HepG2 (cell line): ENCODE measurements around the gene IFRD1. TPM values are rescaled to one million over a fixed set of nuclear protein-coding genes. Genes with fewer than 3 reads are reported as not detected.

Source experiments
- ATAC-seq: fragments of 200-7000 bp; cut with Tn5 transposase; 3 replicates; pipeline ENCODE4 v1.9.1; 2020; ENCODE audit warnings: mild to moderate bottlenecking, moderate library complexity
- BruUV-seq: library from RNA; stranded (reverse); fragments of 400-500 nt; replicated peaks from 2 replicates; lab custom pipeline; 2021; lab: Mats Ljungman, UMichigan
- CTCF ChIA-PET: fragments of 300-600 bp; formaldehyde crosslinking; extraction: SDS; loops from one replicate; lab custom pipeline; 2021; ENCODE audit warnings: low total read pairs, inconsistent platforms, low intra/inter-chr PET ratio; lab: Yijun Ruan, JAX
- POLR2A ChIA-PET: fragments of 350-600 bp; sonication (Branson Sonifier 250); formaldehyde crosslinking; loops from one replicate; lab custom pipeline; 2020; ENCODE audit warnings: antibody characterized with exemption, inconsistent platforms; lab: Yijun Ruan, JAX
- DNase-seq: peaks from one replicate; pipeline ENCODE4 v3.0.0-alpha.2; 2015; ENCODE audit warnings: low spot score
- FAIRE-seq: peaks from 3 replicates; lab custom pipeline; 2011; peaks lifted over from hg19 to GRCh38; lab: Jason Lieb, UNC
- H2AFZ ChIP-seq: one replicate; pipeline ENCODE4 v1.6.1; 2011; ENCODE audit warnings: low read length, inconsistent platforms
- H3K27ac ChIP-seq: fragments of 300-600 bp; 3 replicates; pipeline ENCODE4 v1.8.0; 2011; ENCODE audit warnings: mixed run types, mild to moderate bottlenecking, mixed read lengths, low read length, inconsistent platforms; ENCODE audit not compliant: insufficient read depth; ENCODE audit errors: extremely low read length
- H3K27me3 ChIP-seq, 2 experiments: fragments of 200-600 bp in 1 of 2; 2 replicates in 1 of 2; 3 replicates in 1 of 2; pipeline versions ENCODE4 v1.6.0 to v1.8.0; 2011; ENCODE audit warnings: low read length in 2 of 2, mild to moderate bottlenecking in 2 of 2, moderate library complexity in 2 of 2, inconsistent platforms in 1 of 2; ENCODE audit not compliant: insufficient read depth in 2 of 2, control insufficient read depth in 1 of 2
- H3K36me3 ChIP-seq, 2 experiments: fragments of 200-600 bp in 1 of 2; replicated peaks in 1 of 2; 2 replicates in 1 of 2; 3 replicates in 1 of 2; pipeline versions ENCODE4 v1.5.1 to v1.8.0; 2011; ENCODE audit warnings: low read length in 2 of 2, inconsistent platforms in 1 of 2; ENCODE audit not compliant: insufficient read depth in 2 of 2, control insufficient read depth in 1 of 2
- H3K4me1 ChIP-seq: 2 replicates; pipeline ENCODE4 v1.5.1; 2012; ENCODE audit warnings: low read length, inconsistent platforms; ENCODE audit not compliant: insufficient read depth
- H3K4me2 ChIP-seq: 2 replicates; pipeline ENCODE4 v1.6.0; 2011; ENCODE audit warnings: low read depth, low read length, inconsistent platforms
- H3K4me3 ChIP-seq, 3 experiments: fragments of 200-600 bp in 1 of 3; sonication (generic), shearing (Covaris generic) in 1 of 3; replicated peaks in 1 of 3; 2 replicates each; pipeline ENCODE4 v1.5.1; 2011 to 2016; ENCODE audit warnings: low read length in 3 of 3, inconsistent platforms in 2 of 3, low read depth in 2 of 3, mild to moderate bottlenecking in 2 of 3, control low read depth in 1 of 3, mixed read lengths in 1 of 3; ENCODE audit not compliant: insufficient read depth in 1 of 3
- H3K79me2 ChIP-seq: one replicate; pipeline ENCODE4 v1.6.1; 2011; ENCODE audit warnings: low read length, inconsistent platforms; ENCODE audit not compliant: insufficient read depth
- H3K9ac ChIP-seq: 2 replicates; pipeline ENCODE4 v1.6.0; 2011; ENCODE audit warnings: mild to moderate bottlenecking, low read depth, low read length, inconsistent platforms; ENCODE audit not compliant: insufficient read depth
- H3K9me3 ChIP-seq: 2 replicates; pipeline ENCODE4 v1.5.1; 2012; ENCODE audit warnings: mild to moderate bottlenecking, low read length
- H4K20me1 ChIP-seq: 2 replicates; pipeline ENCODE4 v1.6.0; 2011; ENCODE audit warnings: inconsistent platforms, mild to moderate bottlenecking, low read length, moderate library complexity; ENCODE audit not compliant: insufficient read depth
- BRCA1 ChIP-seq: sonication (generic); formaldehyde crosslinking; IDR thresholded peaks from 2 replicates; pipeline ENCODE4 v1.4.0; 2020; ENCODE audit warnings: missing genetic modification reagents
- FIP1L1 ChIP-seq: fragments of 200-400 bp; formaldehyde crosslinking; IDR thresholded peaks from 2 replicates; pipeline ENCODE4 v1.6.1; 2018; ENCODE audit warnings: low read depth, mild to moderate bottlenecking, low read length, moderate library complexity, borderline replicate concordance; ENCODE audit not compliant: insufficient read depth
- ZBTB38 ChIP-seq: sonication (generic); formaldehyde crosslinking; IDR thresholded peaks from 2 replicates; pipeline ENCODE4 v1.5.1; 2020; ENCODE audit warnings: mild to moderate bottlenecking, missing genetic modification reagents
- ZNF546 ChIP-seq: sonication (generic); formaldehyde crosslinking; conservative IDR thresholded peaks from 2 replicates; pipeline ENCODE4 v1.8.1; 2023; ENCODE audit warnings: mild to moderate bottlenecking, missing genetic modification reagents
- ZNF747 ChIP-seq: sonication (generic); formaldehyde crosslinking; IDR thresholded peaks from 2 replicates; pipeline ENCODE4 v1.8.1; 2023; ENCODE audit warnings: missing genetic modification reagents, mild to moderate bottlenecking, borderline replicate concordance
- ZSCAN22 ChIP-seq: sonication (generic); formaldehyde crosslinking; IDR thresholded peaks from 2 replicates; pipeline ENCODE4 v1.4.0; 2020; ENCODE audit warnings: mild to moderate bottlenecking, missing genetic modification reagents
- WGBS: methylation state at CpG from one replicate; pipeline ENCODE4 v1.1.6; 2017; ENCODE audit warnings: low lambda C conversion rate; 5-methylcytosine and 5-hydroxymethylcytosine counted together
- in situ Hi-C: cut with HindIII; loops from 2 replicates; pipeline ENCODE4 v1.10.0; 2017; ENCODE audit warnings: low pct_unique_long_range_greater_than_20kb; ENCODE audit not compliant: extremely low pct_ligation_motif_present
- intact Hi-C: fragments of 100-400 bp; cut with micrococcal nuclease; formaldehyde crosslinking; loops from one replicate; pipeline ENCODE4 v1.10.0; 2022; ENCODE audit not compliant: unreplicated experiment
- polyA plus RNA-seq, 8 experiments: library from polyadenylated mRNA; depleted of rRNA in 3 of 8; stranded (reverse) in 7 of 8; unstranded in 1 of 8; fragments of >200 nt; fragmentation: Illumina TruSeq in 4 of 8; extraction: Trizol in 4 of 8; gene quantifications; 2 replicates each; pipeline versions ENCODE4 v1.2.1 to v1.2.3, GENCODE V29; 2011 to 2016; ENCODE audit warnings: low read depth in 4 of 8, missing spikeins in 1 of 8, mixed read lengths in 1 of 8; ENCODE audit not compliant: insufficient read depth in 1 of 8
- total RNA-seq, 5 experiments: library from RNA; depleted of rRNA; stranded (reverse); fragments of >200 nt; fragmentation: Illumina TruSeq; extraction: Trizol; gene quantifications; 2 replicates each; pipeline ENCODE4 v1.2.3, GENCODE V29; 2016; ENCODE audit warnings: low read depth in 1 of 5
- TF ChIP-seq, protein P1 (sequence below): sonication (generic); formaldehyde crosslinking; IDR thresholded peaks from 2 replicates; pipeline ENCODE4 v1.4.0; 2020; ENCODE audit warnings: missing genetic modification reagents
- TF ChIP-seq, protein P2 (sequence below): sonication (generic); formaldehyde crosslinking; IDR thresholded peaks from 2 replicates; pipeline ENCODE4 v1.4.0; 2020; ENCODE audit warnings: missing genetic modification reagents
- TF ChIP-seq, protein P3 (sequence below): sonication (generic); formaldehyde crosslinking; IDR thresholded peaks from 2 replicates; pipeline ENCODE4 v1.4.0; 2020; ENCODE audit warnings: missing genetic modification reagents

Gene IFRD1
- total and polyA plus RNA-seq, 2 of the 13 experiments (the other 11 are each of a cell fraction or from before 2014, with no cell fraction given), result 50.9 to 55.5 TPM

DNA sequence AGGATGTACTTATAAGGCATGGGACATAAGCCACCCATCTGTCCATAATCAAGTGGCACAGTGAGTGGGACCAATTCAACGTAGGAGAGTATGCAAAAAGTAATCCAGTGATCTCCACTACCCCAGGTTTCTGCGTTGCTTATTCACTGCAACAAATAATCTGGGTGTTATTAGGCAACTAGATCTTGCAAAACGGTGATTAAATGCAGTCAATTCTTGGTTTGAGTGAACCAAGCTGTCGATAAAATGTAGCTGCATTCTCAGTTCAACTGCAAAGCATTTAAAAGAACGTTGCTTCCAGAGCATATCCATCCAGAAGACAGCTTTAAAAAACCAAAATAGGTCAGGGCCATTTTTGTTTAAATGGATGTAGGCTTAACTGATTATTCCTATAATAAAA lies 35.5 kb downstream of the IFRD1 start:
- in situ Hi-C loops (no loop called here), intact Hi-C loops (no loop called here)
- TF ChIP-seq ZNF546 (CRISPR knock-in tag) (no peak), FIP1L1 (no peak), ZBTB38 (no peak), ZNF747 (no peak), BRCA1 (CRISPR knock-in tag) (no peak), ZSCAN22 (CRISPR knock-in tag) (no peak)
- TF ChIP-seq, protein P1, sequence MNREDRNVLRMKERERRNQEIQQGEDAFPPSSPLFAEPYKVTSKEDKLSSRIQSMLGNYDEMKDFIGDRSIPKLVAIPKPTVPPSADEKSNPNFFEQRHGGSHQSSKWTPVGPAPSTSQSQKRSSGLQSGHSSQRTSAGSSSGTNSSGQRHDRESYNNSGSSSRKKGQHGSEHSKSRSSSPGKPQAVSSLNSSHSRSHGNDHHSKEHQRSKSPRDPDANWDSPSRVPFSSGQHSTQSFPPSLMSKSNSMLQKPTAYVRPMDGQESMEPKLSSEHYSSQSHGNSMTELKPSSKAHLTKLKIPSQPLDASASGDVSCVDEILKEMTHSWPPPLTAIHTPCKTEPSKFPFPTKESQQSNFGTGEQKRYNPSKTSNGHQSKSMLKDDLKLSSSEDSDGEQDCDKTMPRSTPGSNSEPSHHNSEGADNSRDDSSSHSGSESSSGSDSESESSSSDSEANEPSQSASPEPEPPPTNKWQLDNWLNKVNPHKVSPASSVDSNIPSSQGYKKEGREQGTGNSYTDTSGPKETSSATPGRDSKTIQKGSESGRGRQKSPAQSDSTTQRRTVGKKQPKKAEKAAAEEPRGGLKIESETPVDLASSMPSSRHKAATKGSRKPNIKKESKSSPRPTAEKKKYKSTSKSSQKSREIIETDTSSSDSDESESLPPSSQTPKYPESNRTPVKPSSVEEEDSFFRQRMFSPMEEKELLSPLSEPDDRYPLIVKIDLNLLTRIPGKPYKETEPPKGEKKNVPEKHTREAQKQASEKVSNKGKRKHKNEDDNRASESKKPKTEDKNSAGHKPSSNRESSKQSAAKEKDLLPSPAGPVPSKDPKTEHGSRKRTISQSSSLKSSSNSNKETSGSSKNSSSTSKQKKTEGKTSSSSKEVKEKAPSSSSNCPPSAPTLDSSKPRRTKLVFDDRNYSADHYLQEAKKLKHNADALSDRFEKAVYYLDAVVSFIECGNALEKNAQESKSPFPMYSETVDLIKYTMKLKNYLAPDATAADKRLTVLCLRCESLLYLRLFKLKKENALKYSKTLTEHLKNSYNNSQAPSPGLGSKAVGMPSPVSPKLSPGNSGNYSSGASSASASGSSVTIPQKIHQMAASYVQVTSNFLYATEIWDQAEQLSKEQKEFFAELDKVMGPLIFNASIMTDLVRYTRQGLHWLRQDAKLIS (CRISPR knock-in tag), result no peak
- TF ChIP-seq, protein P2, sequence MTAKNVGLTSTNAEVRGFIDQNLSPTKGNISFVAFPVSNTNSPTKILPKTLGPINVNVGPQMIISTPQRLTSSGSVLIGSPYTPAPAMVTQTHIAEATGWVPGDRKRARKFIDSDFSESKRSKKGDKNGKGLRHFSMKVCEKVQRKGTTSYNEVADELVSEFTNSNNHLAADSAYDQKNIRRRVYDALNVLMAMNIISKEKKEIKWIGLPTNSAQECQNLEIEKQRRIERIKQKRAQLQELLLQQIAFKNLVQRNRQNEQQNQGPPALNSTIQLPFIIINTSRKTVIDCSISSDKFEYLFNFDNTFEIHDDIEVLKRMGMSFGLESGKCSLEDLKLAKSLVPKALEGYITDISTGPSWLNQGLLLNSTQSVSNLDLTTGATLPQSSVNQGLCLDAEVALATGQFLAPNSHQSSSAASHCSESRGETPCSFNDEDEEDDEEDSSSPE (CRISPR knock-in tag), result no peak
- TF ChIP-seq, protein P3, sequence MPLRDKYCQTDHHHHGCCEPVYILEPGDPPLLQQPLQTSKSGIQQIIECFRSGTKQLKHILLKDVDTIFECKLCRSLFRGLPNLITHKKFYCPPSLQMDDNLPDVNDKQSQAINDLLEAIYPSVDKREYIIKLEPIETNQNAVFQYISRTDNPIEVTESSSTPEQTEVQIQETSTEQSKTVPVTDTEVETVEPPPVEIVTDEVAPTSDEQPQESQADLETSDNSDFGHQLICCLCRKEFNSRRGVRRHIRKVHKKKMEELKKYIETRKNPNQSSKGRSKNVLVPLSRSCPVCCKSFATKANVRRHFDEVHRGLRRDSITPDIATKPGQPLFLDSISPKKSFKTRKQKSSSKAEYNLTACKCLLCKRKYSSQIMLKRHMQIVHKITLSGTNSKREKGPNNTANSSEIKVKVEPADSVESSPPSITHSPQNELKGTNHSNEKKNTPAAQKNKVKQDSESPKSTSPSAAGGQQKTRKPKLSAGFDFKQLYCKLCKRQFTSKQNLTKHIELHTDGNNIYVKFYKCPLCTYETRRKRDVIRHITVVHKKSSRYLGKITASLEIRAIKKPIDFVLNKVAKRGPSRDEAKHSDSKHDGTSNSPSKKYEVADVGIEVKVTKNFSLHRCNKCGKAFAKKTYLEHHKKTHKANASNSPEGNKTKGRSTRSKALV (CRISPR knock-in tag), result no peak
- no peaks in the 10 kb centered on the region for H4K20me1 ChIP-seq
- no peak for DNase-seq
- H3K4me1 ChIP-seq, result peaks cover 8% of the 10 kb centered on the region; the same call in 1 of the 2 replicates
- no peak for FAIRE-seq
- no peak for ATAC-seq
- H3K4me2 ChIP-seq, result no peak overlapping the region
- H3K9me3 ChIP-seq, result no peaks in the 10 kb centered on the region
- no peak overlapping the region for H3K4me3 ChIP-seq
- H3K79me2 ChIP-seq, result no peaks in the 10 kb centered on the region
- H3K27me3 ChIP-seq, result no peaks in the 10 kb centered on the region
- H3K9ac ChIP-seq, result no peak overlapping the region
- H3K36me3 ChIP-seq, result no peaks in the 10 kb centered on the region; a peak in 1 of 5 replicates
- no TSS peak for BruUV-seq
- H2AFZ ChIP-seq, result no peak overlapping the region
- 89% methylated on average over 5 of the region's 5 CpGs for WGBS
- H3K27ac ChIP-seq, result no peak overlapping the region
- ChIA-PET POLR2A (no interaction called here), CTCF (no interaction called here)
